Measurements from ENCODE around the gene UBE2D4. TPM values are rescaled to one million over a fixed set of nuclear protein-coding genes. Genes with fewer than 3 reads are reported as not detected.
"Not testable (repeated sequence)": the region's sequence is repeated elsewhere in the genome, so short reads cannot be mapped to it uniquely, and the experiment has no call there.

Gene UBE2D4
- total RNA-seq, 1 donor = 32.3 TPM

GRCh38 chr7:43884209-43884608 lies 42.0 kb upstream of the UBE2D4 start:
- no peak for TF ChIP-seq CTCF (IDR thresholded peaks at IDR 0.05; ENCODE audit: insufficient read depth, low read length)
- no peak overlapping the region for H3K4me3 ChIP-seq (ENCODE audit: low read depth, low read length)
- no peak for DNase-seq (ENCODE audit: low read depth)

- no peak for DNase-seq (ENCODE audit: low read depth)
- no peak overlapping the region for H3K4me3 ChIP-seq (ENCODE audit: low read depth, low read length)
- TF ChIP-seq CTCF (IDR thresholded peaks at IDR 0.05; ENCODE audit: insufficient read depth, low read length) = no peak
Observed at GRCh38 chr7:43884617-43885016, 41.6 kb upstream of the UBE2D4 start.

- DNase-seq (ENCODE audit: low read depth) = no peak
- TF ChIP-seq CTCF (IDR thresholded peaks at IDR 0.05; ENCODE audit: insufficient read depth, low read length) = no peak
- H3K4me3 ChIP-seq (ENCODE audit: low read depth, low read length) = no peak overlapping the region
Observed at GRCh38 chr7:43888993-43889945, 37.0 kb upstream of the UBE2D4 start.

- no peak for TF ChIP-seq CTCF (IDR thresholded peaks at IDR 0.05; ENCODE audit: insufficient read depth, low read length)
- H3K4me3 ChIP-seq (ENCODE audit: low read depth, low read length) = no peak overlapping the region
- no peak for DNase-seq (ENCODE audit: low read depth)
Observed at GRCh38 chr7:43890468-43890867, 35.8 kb upstream of the UBE2D4 start.

GRCh38 chr7:43891069-43891955 lies 34.9 kb upstream of the UBE2D4 start:
- no peak for DNase-seq (ENCODE audit: low read depth)
- no peak for TF ChIP-seq CTCF (IDR thresholded peaks at IDR 0.05; ENCODE audit: insufficient read depth, low read length)
- H3K4me3 ChIP-seq (ENCODE audit: low read depth, low read length) = no peak overlapping the region

GRCh38 chr7:43895847-43896415 lies 30.3 kb upstream of the UBE2D4 start:
- DNase-seq (ENCODE audit: low read depth) = no peak
- TF ChIP-seq CTCF (IDR thresholded peaks at IDR 0.05; ENCODE audit: insufficient read depth, low read length) = no peak
- no peak overlapping the region for H3K4me3 ChIP-seq (ENCODE audit: low read depth, low read length)

GRCh38 chr7:43898571-43898970 lies 27.7 kb upstream of the UBE2D4 start:
- DNase-seq (ENCODE audit: low read depth); H3K4me3 ChIP-seq (ENCODE audit: low read depth, low read length): not testable (repeated sequence)

All from fibroblast of the aortic adventitia (primary cell).